A549 (cell line): ENCODE data around the gene FASTK. TPM values are rescaled to one million over a fixed set of nuclear protein-coding genes. Genes with fewer than 3 reads are reported as not detected.

Experiments used
- ATAC-seq, 2 experiments: fragments of 200-7000 bp in 1 of 2; fragments of >200 bp in 1 of 2; cut with Nextera tagmentation in 1 of 2; cut with Tn5 transposase in 1 of 2; 3 replicates each; pipeline versions ENCODE4 v1.8.0 to v1.9.1; 2018 to 2020; ENCODE audit warnings: mild to moderate bottlenecking in 1 of 2, moderate library complexity in 1 of 2
- CTCF ChIA-PET: fragments of 300-600 bp; sonication (Branson Sonifier 250); formaldehyde crosslinking; extraction: SDS; loops from one replicate; lab custom pipeline; 2021; ENCODE audit warnings: antibody characterized with exemption, inconsistent platforms; lab: Yijun Ruan, JAX
- POLR2A ChIA-PET: fragments of 350-600 bp; formaldehyde crosslinking; extraction: SDS; loops from one replicate; lab custom pipeline; 2021; ENCODE audit warnings: antibody characterized with exemption, inconsistent platforms; lab: Yijun Ruan, JAX
- DNase-seq, 2 experiments: peaks; one replicate each; pipeline versions ENCODE4 v3.0.0 to v3.0.0-alpha.2; 2011 to 2016; ENCODE audit warnings: low read depth in 1 of 2, low spot score in 1 of 2
- FAIRE-seq: peaks from 2 replicates; lab custom pipeline; 2011; peaks lifted over from hg19 to GRCh38; lab: Jason Lieb, UNC
- H3K27ac ChIP-seq, 2 experiments: fragments of >200 bp; sonication (Bioruptor Twin); formaldehyde crosslinking; 3 replicates each; pipeline ENCODE4 v1.5.1; 2016 to 2017
- H3K4me1 ChIP-seq: fragments of >200 bp; sonication (Bioruptor Twin); formaldehyde crosslinking; 3 replicates; pipeline ENCODE4 v1.6.1; 2016
- H3K4me2 ChIP-seq: fragments of >200 bp; sonication (Bioruptor Twin); formaldehyde crosslinking; 3 replicates; pipeline ENCODE4 v1.6.1; 2016
- H3K4me3 ChIP-seq: fragments of >200 bp; sonication (Bioruptor Twin); formaldehyde crosslinking; 3 replicates; pipeline ENCODE4 v1.5.1; 2016
- H3K9me3 ChIP-seq: fragments of >200 bp; sonication (Bioruptor Twin); formaldehyde crosslinking; 3 replicates; pipeline ENCODE4 v1.6.1; 2016
- BCL3 ChIP-seq: fragments of >200 bp; sonication (Bioruptor Twin); formaldehyde crosslinking; IDR thresholded peaks from 3 replicates; pipeline ENCODE4 v1.6.1; 2016
- CEBPB ChIP-seq, 2 experiments: fragments of >200 bp in 1 of 2; sonication (Bioruptor Twin) in 1 of 2; formaldehyde crosslinking in 1 of 2; IDR thresholded peaks; 2 replicates each; pipeline ENCODE4 v1.6.1; 2012 to 2016
- CHD2 ChIP-seq: fragments of 150-350 bp; IDR thresholded peaks from 2 replicates; pipeline ENCODE4 v1.6.1; 2014; ENCODE audit warnings: low read length; ENCODE audit not compliant: partially characterized antibody
- CTCF ChIP-seq: fragments of >200 bp; sonication (Bioruptor Twin); formaldehyde crosslinking; IDR thresholded peaks from 3 replicates; pipeline ENCODE4 v1.5.1; 2016
- FOSB ChIP-seq: fragments of 250-450 bp; sonication (Bioruptor Pico); IDR thresholded peaks from 2 replicates; pipeline ENCODE4 v1.5.0; 2020; ENCODE audit warnings: mild to moderate bottlenecking, moderate library complexity
- FOSL2 ChIP-seq, 2 experiments: fragments of 450-650 bp in 1 of 2; fragments of >200 bp in 1 of 2; sonication (Bioruptor Twin) in 1 of 2; formaldehyde crosslinking; IDR thresholded peaks; 2 replicates each; pipeline versions ENCODE4 v1.5.0 to v1.6.1; 2016 to 2020; ENCODE audit warnings: mild to moderate bottlenecking in 1 of 2, moderate library complexity in 1 of 2
- HDAC2 ChIP-seq: fragments of 200-600 bp; sonication (generic); IDR thresholded peaks from 2 replicates; pipeline ENCODE4 v1.6.1; 2016
- HES2 ChIP-seq: fragments of >200 bp; sonication (Bioruptor Twin); formaldehyde crosslinking; IDR thresholded peaks from 2 replicates; pipeline ENCODE4 v1.6.1; 2016
- HEYL ChIP-seq: fragments of 250-450 bp; sonication (Bioruptor Pico); IDR thresholded peaks from 2 replicates; pipeline ENCODE4 v1.8.0; 2021; ENCODE audit warnings: mild to moderate bottlenecking, moderate library complexity
- HOXB13 ChIP-seq: fragments of 250-450 bp; sonication (Bioruptor Pico); IDR thresholded peaks from 2 replicates; pipeline ENCODE4 v1.5.0; 2020; ENCODE audit warnings: low read depth, mild to moderate bottlenecking, moderate library complexity
- JUN ChIP-seq, 2 experiments: fragments of >200 bp; sonication (Bioruptor Twin); formaldehyde crosslinking; IDR thresholded peaks; 2 replicates in 1 of 2; 3 replicates in 1 of 2; pipeline ENCODE4 v1.6.1; 2016 to 2017
- MAX ChIP-seq: IDR thresholded peaks from 2 replicates; pipeline ENCODE4 v1.6.1; 2012
- NPAS2 ChIP-seq: fragments of 250-450 bp; sonication (Bioruptor Pico); IDR thresholded peaks from 2 replicates; pipeline ENCODE4 v1.8.0; 2022; ENCODE audit warnings: mild to moderate bottlenecking, moderate library complexity, borderline replicate concordance
- RAD21 ChIP-seq, 2 experiments: fragments of >200 bp in 1 of 2; sonication (Bioruptor Twin) in 1 of 2; formaldehyde crosslinking in 1 of 2; IDR thresholded peaks in 1 of 2; conservative IDR thresholded peaks in 1 of 2; 2 replicates in 1 of 2; 3 replicates in 1 of 2; pipeline ENCODE4 v1.6.1; 2012 to 2018; ENCODE audit warnings: inconsistent platforms in 1 of 2
- RARB ChIP-seq: fragments of 250-450 bp; sonication (Bioruptor Pico); IDR thresholded peaks from 2 replicates; pipeline ENCODE4 v1.8.0; 2021; ENCODE audit warnings: mild to moderate bottlenecking, moderate library complexity
- RCOR1 ChIP-seq: fragments of 150-350 bp; IDR thresholded peaks from 2 replicates; pipeline ENCODE4 v1.6.1; 2014; ENCODE audit warnings: antibody characterized with exemption, low read length, low read depth
- SMC3 ChIP-seq: fragments of >200 bp; sonication (Bioruptor Twin); formaldehyde crosslinking; IDR thresholded peaks from 3 replicates; pipeline ENCODE4 v1.6.1; 2018; ENCODE audit warnings: inconsistent platforms
- TFCP2L1 ChIP-seq: fragments of 250-450 bp; sonication (Bioruptor Pico); IDR thresholded peaks from 2 replicates; pipeline ENCODE4 v1.5.0; 2021; ENCODE audit warnings: mild to moderate bottlenecking
- USF2 ChIP-seq: fragments of 450-650 bp; IDR thresholded peaks from 2 replicates; pipeline ENCODE4 v1.6.1; 2014; ENCODE audit warnings: antibody characterized with exemption
- ZFP36 ChIP-seq: fragments of 450-650 bp; IDR thresholded peaks from 2 replicates; pipeline ENCODE4 v1.6.1; 2014; ENCODE audit warnings: borderline replicate concordance; ENCODE audit not compliant: partially characterized antibody
- WGBS: methylation state at CpG from one replicate; pipeline ENCODE4 v1.1.6; 2017; ENCODE audit errors: missing lambda C conversion rate; 5-methylcytosine and 5-hydroxymethylcytosine counted together
- polyA plus RNA-seq, 4 experiments: library from polyadenylated mRNA; depleted of rRNA in 3 of 4; stranded (reverse); fragments of >200 nt; fragmentation: RNase III in 1 of 4; extraction: RNeasy Plus Mini Kit Qiagen cat#74134 plus additional on column Dnase treatment in 1 of 4; gene quantifications; 2 replicates in 3 of 4; 3 replicates in 1 of 4; pipeline ENCODE4 v1.2.3, GENCODE V29; 2011 to 2017

FASTK gene
- polyA plus RNA-seq, 2 of the 4 experiments (the other 2 are of a cell fraction), result 38.5 to 72.4 TPM

- 89% methylated on average over 14 of the region's 14 CpGs for WGBS
- POLR2A ChIA-PET, result no interaction called here
Measured at GRCh38 chr7:151124899-151125399, 44.3 kb upstream of the FASTK start.

GRCh38 chr7:151124481-151124880, 43.9 kb upstream of the FASTK start:
- ATAC-seq, result no peak
- Histone ChIP-seq H3K4me3 (no peak overlapping the region), H3K4me2 (no peak overlapping the region), H3K9me3 (no peaks in the 10 kb centered on the region), H3K27ac (no peak overlapping the region), H3K4me1 (no peaks in the 10 kb centered on the region)
- ChIA-PET CTCF (interaction anchor here (0.6 to 5.0 kb wide), 48 partner anchors 8 to 389 kb away, joined by 3 to 63 read pairs (median 6); partner anchors contain the start of genes ABCB8, CHPF2, GBX1 and TMUB1), POLR2A (interaction anchor here (1.0 kb wide), 1 partner anchor 108 kb away, joined by 3 read pairs; the partner anchor contains the start of gene CHPF2)
- 73% methylated on average over 7 of the region's 7 CpGs for WGBS
- DNase-seq, result no peak
- TF ChIP-seq CTCF (no peak), FOSB (CRISPR knock-in tag) (no peak), RCOR1 (no peak), JUN (IDR thresholded peaks at IDR 0.05) (no peak)
- FAIRE-seq, result no peak

More at GRCh38 chr7:151124899-151125399, 44.3 kb upstream of the FASTK start:
- Histone ChIP-seq H3K9me3 (no peaks in the 10 kb centered on the region), H3K4me2 (no peak overlapping the region), H3K4me1 (no peaks in the 10 kb centered on the region), H3K4me3 (no peak overlapping the region), H3K27ac (no peak overlapping the region)
- no peak for FAIRE-seq
- TF ChIP-seq BCL3 (no peak), HEYL (CRISPR knock-in tag) (no peak), TFCP2L1 (CRISPR knock-in tag) (no peak), CEBPB (IDR thresholded peaks at IDR 0.05) (no peak)
- no peak for ATAC-seq
- CTCF ChIA-PET, result interaction anchor here (0.6 to 5.0 kb wide), 33 partner anchors 10 to 388 kb away, joined by 3 to 63 read pairs (median 7); partner anchors contain the start of gene GBX1
- no peak for DNase-seq

- ChIA-PET POLR2A (interaction anchor here (1.0 kb wide), 1 partner anchor 108 kb away, joined by 3 read pairs; the partner anchor contains the start of gene CHPF2), CTCF (interaction anchor here (0.6 to 5.0 kb wide), 56 partner anchors 9 to 389 kb away, joined by 3 to 63 read pairs (median 5); partner anchors contain the start of genes ABCB8, CHPF2, GBX1 and TMUB1)
- no peak overlapping the region for H3K4me3 ChIP-seq
- 29% methylated on average over 19 of the region's 24 CpGs for WGBS
- FAIRE-seq, result peak; percentile 59
- no peak overlapping the region for H3K4me2 ChIP-seq
- no peak overlapping the region for H3K27ac ChIP-seq
- DNase-seq, result peak; percentile 85 to 94
- peak; percentile 90 to 96 for ATAC-seq
- no peaks in the 10 kb centered on the region for H3K9me3 ChIP-seq
- TF ChIP-seq FOSL2 (IDR thresholded peaks at IDR 0.05) (no peak), FOSL2 (CRISPR knock-in tag; IDR thresholded peaks at IDR 0.05) (no peak), HDAC2 (no peak), CTCF (peak; percentile 97), RARB (CRISPR knock-in tag) (no peak), NPAS2 (CRISPR knock-in tag) (no peak), HOXB13 (CRISPR knock-in tag) (no peak), CHD2 (no peak), RAD21 (conservative IDR thresholded peaks at IDR 0.05 in 1 of 2, IDR thresholded peaks at IDR 0.05 in 1 of 2) (peak; percentile 85 to 87), USF2 (no peak), SMC3 (peak; percentile 80), MAX (peak; percentile 47), ZFP36 (no peak), HES2 (no peak)
- no peaks in the 10 kb centered on the region for H3K4me1 ChIP-seq
Measured at GRCh38 chr7:151123822-151124464, 43.3 kb upstream of the FASTK start.
